Loucy (cell line): ENCODE results near the gene GTF2IRD1.

Source experiments
- H2AFZ ChIP-seq: fragments of 200-600 bp; sonication (generic); 2 replicates; pipeline ENCODE4 v1.6.0; 2016; ENCODE audit warnings: antibody characterized with exemption, mild to moderate bottlenecking, low read length, moderate library complexity
- H3F3A ChIP-seq: fragments of 200-600 bp; 2 replicates; pipeline ENCODE4 v1.6.0; 2016; ENCODE audit warnings: antibody characterized with exemption, low read depth, mild to moderate bottlenecking
- H3K27me3 ChIP-seq: fragments of 200-600 bp; sonication (generic); 2 replicates; pipeline ENCODE4 v1.6.1; 2014; ENCODE audit warnings: low read length, mild to moderate bottlenecking; ENCODE audit not compliant: insufficient read depth, poor library complexity, severe bottlenecking
- H3K36me3 ChIP-seq: fragments of 200-600 bp; sonication (generic); 2 replicates; pipeline ENCODE4 v1.6.1; 2016; ENCODE audit warnings: low read length; ENCODE audit not compliant: insufficient read depth
- H3K4me1 ChIP-seq: fragments of 200-600 bp; sonication (generic); 2 replicates; pipeline ENCODE4 v1.5.1; 2014; ENCODE audit warnings: low read length, mild to moderate bottlenecking; ENCODE audit not compliant: insufficient read depth, poor library complexity, severe bottlenecking
- H3K4me2 ChIP-seq: fragments of 200-600 bp; sonication (generic); 2 replicates; pipeline ENCODE4 v1.6.0; 2014; ENCODE audit warnings: antibody characterized with exemption, low read length, low read depth, mild to moderate bottlenecking; ENCODE audit not compliant: poor library complexity, severe bottlenecking
- H3K4me3 ChIP-seq: fragments of 200-600 bp; sonication (generic); 2 replicates; pipeline ENCODE4 v1.5.1; 2014; ENCODE audit warnings: low read length, mild to moderate bottlenecking, mixed read lengths; ENCODE audit not compliant: poor library complexity, severe bottlenecking
- H3K79me2 ChIP-seq: fragments of 200-600 bp; sonication (generic); 2 replicates; pipeline ENCODE4 v1.6.1; 2014; ENCODE audit warnings: low read length; ENCODE audit not compliant: insufficient read depth
- H3K9ac ChIP-seq: fragments of 200-600 bp; sonication (generic); 2 replicates; pipeline ENCODE4 v1.6.0; 2014; ENCODE audit warnings: mild to moderate bottlenecking, low read depth, low read length, moderate library complexity; ENCODE audit not compliant: poor library complexity, severe bottlenecking
- H3K9me2 ChIP-seq: fragments of 200-600 bp; sonication (generic); replicated peaks from 2 replicates; pipeline ENCODE4 v1.6.1; 2016; ENCODE audit warnings: low read depth, low read length, mixed read lengths
- H3K9me3 ChIP-seq: fragments of 200-600 bp; sonication (generic); 2 replicates; pipeline ENCODE4 v1.6.1; 2014; ENCODE audit warnings: mild to moderate bottlenecking, antibody characterized with exemption, low read length, low read depth; ENCODE audit not compliant: insufficient read depth
- H4K20me1 ChIP-seq: fragments of 200-600 bp; sonication (generic); 2 replicates; pipeline ENCODE4 v1.6.0; 2014; ENCODE audit warnings: antibody characterized with exemption, low read length, mild to moderate bottlenecking; ENCODE audit not compliant: insufficient read depth, poor library complexity, severe bottlenecking
- EZH2phosphoT487 ChIP-seq: fragments of 200-600 bp; IDR thresholded peaks from 2 replicates; pipeline ENCODE4 v1.6.1; 2018; ENCODE audit warnings: antibody characterized with exemption, mild to moderate bottlenecking, moderate library complexity, borderline replicate concordance
- TF ChIP-seq, protein P1 (sequence below): fragments of 200-600 bp; sonication (generic); conservative IDR thresholded peaks from 2 replicates; pipeline ENCODE4 v1.5.1; 2014; ENCODE audit warnings: mild to moderate bottlenecking, antibody characterized with exemption, low read length

Gene GTF2IRD1

GRCh38 chr7:74455291-74455804 is 1.6 kb downstream of the GTF2IRD1 start:
- Histone ChIP-seq H3K9me3 (no peaks in the 10 kb centered on the region), H3K4me1 (peaks cover 7% of the 10 kb centered on the region), H3K4me2 (no peak overlapping the region), H3K4me3 (no peak overlapping the region), H3K36me3 (no peaks in the 10 kb centered on the region), H3K27me3 (no peaks in the 10 kb centered on the region), H3K9ac (no peak overlapping the region), H2AFZ (no peak overlapping the region), H4K20me1 (no peaks in the 10 kb centered on the region), H3K9me2 (no peaks in the 10 kb centered on the region), H3F3A (no peaks in the 10 kb centered on the region), H3K79me2 (no peaks in the 10 kb centered on the region)
- TF ChIP-seq, protein P1, sequence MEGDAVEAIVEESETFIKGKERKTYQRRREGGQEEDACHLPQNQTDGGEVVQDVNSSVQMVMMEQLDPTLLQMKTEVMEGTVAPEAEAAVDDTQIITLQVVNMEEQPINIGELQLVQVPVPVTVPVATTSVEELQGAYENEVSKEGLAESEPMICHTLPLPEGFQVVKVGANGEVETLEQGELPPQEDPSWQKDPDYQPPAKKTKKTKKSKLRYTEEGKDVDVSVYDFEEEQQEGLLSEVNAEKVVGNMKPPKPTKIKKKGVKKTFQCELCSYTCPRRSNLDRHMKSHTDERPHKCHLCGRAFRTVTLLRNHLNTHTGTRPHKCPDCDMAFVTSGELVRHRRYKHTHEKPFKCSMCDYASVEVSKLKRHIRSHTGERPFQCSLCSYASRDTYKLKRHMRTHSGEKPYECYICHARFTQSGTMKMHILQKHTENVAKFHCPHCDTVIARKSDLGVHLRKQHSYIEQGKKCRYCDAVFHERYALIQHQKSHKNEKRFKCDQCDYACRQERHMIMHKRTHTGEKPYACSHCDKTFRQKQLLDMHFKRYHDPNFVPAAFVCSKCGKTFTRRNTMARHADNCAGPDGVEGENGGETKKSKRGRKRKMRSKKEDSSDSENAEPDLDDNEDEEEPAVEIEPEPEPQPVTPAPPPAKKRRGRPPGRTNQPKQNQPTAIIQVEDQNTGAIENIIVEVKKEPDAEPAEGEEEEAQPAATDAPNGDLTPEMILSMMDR: no peak
- no peak for TF ChIP-seq EZH2phosphoT487

DNA sequence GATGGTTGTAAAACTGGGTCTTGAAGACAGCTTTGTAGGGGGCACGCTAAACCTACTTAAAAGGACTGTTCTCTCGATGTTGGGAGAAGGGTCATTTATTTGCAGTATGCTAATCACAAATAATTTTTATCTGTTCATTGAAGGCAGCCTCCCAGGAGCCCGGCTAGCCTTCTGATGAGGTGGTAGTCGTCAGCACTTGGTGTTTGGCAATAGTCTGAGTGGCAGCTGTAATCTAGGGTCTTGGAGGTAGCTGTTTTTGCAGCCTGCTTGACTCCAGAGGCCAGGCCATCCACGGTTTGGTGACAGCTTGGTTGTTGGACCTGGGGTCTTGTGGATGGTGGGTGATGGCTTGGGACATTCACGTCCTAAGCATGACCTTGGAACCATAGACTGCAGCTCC is 2.2 kb downstream of the GTF2IRD1 start:
- H3K9me2 ChIP-seq: no peaks in the 10 kb centered on the region
- no peaks in the 10 kb centered on the region for H3K9me3 ChIP-seq
- H3K4me2 ChIP-seq: no peak overlapping the region
- H2AFZ ChIP-seq: no peak overlapping the region
- H3K4me1 ChIP-seq: peaks cover 7% of the 10 kb centered on the region
- no peaks in the 10 kb centered on the region for H3F3A ChIP-seq
- no peaks in the 10 kb centered on the region for H3K27me3 ChIP-seq
- no peaks in the 10 kb centered on the region for H3K79me2 ChIP-seq
- H3K9ac ChIP-seq: no peak overlapping the region
- no peak overlapping the region for H3K4me3 ChIP-seq
- no peaks in the 10 kb centered on the region for H3K36me3 ChIP-seq
- no peaks in the 10 kb centered on the region for H4K20me1 ChIP-seq
- TF ChIP-seq EZH2phosphoT487: no peak
- TF ChIP-seq, protein P1: no peak

GRCh38 chr7:74457007-74457406 is 3.3 kb downstream of the GTF2IRD1 start:
- no peaks in the 10 kb centered on the region for H3K36me3 ChIP-seq
- TF ChIP-seq EZH2phosphoT487: no peak
- TF ChIP-seq, protein P1: no peak
- H3K9me3 ChIP-seq: no peaks in the 10 kb centered on the region
- H3K79me2 ChIP-seq: no peaks in the 10 kb centered on the region
- H3F3A ChIP-seq: no peaks in the 10 kb centered on the region
- H3K4me1 ChIP-seq: peaks cover 7% of the 10 kb centered on the region
- H3K4me3 ChIP-seq: no peak overlapping the region
- H3K9ac ChIP-seq: no peak overlapping the region
- H4K20me1 ChIP-seq: no peaks in the 10 kb centered on the region
- H3K27me3 ChIP-seq: no peaks in the 10 kb centered on the region
- H3K4me2 ChIP-seq: no peak overlapping the region
- no peaks in the 10 kb centered on the region for H3K9me2 ChIP-seq
- H2AFZ ChIP-seq: no peak overlapping the region
